HG02759 (cell line): ENCODE measurements around the gene TMEM169.
"Not testable (repeated sequence)": the region's sequence is repeated elsewhere in the genome, so short reads cannot be mapped to it uniquely, and the experiment has no call there.

ENCODE experiments used
- ATAC-seq: cut with Tn5 transposase; IDR thresholded peaks from one replicate; pipeline ENCODE4 v1.9.1; 2021; ENCODE audit warnings: mild to moderate bottlenecking, moderate library complexity; ENCODE audit not compliant: unreplicated experiment

TMEM169 gene

DNA sequence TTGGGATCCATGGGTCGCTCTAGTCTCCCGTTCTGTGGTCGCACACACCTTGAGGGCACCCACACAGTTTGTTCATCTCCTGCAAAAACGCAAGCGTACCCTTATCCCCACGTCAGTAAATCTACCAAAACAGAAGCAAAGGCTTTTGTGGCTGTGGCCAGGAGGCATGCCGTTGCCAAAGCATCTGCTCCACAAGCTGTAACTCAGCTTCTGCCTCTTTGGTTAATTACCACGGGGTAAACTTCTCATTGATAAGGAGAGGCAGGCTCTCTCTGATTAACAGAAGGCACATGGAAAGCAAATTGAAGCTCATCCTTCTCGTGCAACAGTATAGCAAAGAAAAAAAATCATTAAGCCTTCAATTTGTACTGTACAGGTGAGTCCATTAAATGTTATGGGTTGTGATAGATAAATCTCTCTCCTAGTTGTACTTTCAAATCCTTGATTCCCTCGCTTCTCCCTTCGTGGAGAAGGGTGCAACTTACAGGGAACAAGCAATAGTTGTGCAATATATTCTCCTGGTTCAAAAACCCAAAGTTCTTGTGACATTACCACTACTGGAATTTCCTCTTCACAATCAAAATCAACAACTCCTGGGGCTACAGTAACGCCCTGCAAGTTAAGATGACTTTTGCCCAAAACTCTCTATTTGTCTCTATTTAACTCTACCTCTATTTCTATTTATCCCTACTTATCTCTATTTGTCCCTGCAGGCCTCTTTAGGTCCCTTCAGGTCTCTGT, 10.4 kb upstream of the TMEM169 start:
- ATAC-seq = no peak

DNA sequence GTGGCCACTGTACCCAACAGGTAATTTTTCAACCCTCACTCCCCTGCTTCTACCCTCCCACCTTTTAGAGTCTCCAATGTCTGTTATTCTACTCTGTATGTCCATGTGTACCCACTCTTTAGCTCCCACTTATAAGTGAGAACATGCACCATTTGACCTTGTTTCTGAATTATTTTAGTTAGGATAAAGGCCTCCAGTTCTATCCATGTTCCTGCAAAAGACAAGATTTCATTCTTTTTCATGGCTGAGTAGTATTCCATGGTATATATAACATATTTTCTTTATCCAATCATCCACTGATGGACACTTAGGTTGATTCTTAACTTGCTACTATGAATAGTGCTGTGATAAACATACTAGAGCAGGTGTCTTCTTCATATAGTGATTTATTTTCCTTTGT, 9.2 kb upstream of the TMEM169 start:
- ATAC-seq = no peak

DNA sequence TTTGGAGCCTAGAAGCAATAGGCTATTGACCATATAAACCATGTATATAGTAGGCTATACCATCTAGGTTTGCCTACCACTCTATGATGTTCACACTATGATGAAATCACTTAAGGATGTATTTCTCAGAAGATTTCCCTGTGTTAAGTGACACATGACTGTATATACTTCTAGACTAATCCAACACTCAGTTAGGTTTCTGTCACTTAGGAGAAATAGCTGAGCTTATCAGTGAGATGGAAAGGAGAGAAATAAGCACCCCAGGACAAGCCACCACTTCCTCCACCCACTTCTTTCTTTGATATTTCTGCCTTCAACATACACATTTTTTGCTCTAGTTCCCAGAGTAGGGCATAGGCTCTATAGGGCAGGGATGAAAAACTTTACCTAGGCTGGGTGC, 7.9 kb upstream of the TMEM169 start:
- ATAC-seq = no peak

DNA sequence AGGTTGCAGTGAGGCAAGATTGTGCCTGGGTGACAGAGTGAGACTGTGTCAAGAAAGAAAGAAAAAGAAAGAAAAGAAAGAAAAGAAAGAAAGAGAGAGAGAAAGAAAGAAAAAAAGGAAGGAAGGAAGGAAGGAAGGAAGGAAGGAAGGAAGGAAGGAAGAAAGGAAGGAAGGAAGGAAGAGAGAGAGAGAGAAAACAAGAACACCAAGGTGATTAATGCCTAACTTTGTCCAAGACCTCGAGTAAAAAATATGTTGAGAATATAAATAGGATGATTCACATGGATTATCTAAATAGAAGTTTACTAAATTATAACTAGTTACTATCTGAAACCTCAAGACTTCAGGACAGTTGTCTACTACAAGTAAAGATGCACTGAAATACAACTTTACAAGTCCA, 7.3 kb upstream of the TMEM169 start:
- ATAC-seq = no peak

DNA sequence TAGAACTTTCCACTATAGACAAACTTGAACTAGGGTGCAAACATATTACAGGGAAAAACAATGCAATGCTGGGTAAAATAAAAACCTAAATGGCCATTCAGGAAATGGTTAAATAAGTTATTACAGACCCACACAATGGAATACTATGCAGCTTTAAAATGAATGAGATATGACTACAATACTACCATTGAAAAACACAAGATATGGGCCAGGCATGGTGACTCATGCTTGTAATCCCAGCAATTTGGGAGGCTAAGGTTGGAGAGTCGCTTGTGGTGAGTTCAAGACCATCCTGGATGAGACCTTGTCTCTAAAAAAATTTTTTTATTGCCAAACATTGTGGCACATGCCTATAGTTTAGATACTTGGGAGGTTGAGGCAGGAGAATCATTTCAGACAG, 6.9 kb upstream of the TMEM169 start:
- ATAC-seq = no peak

DNA sequence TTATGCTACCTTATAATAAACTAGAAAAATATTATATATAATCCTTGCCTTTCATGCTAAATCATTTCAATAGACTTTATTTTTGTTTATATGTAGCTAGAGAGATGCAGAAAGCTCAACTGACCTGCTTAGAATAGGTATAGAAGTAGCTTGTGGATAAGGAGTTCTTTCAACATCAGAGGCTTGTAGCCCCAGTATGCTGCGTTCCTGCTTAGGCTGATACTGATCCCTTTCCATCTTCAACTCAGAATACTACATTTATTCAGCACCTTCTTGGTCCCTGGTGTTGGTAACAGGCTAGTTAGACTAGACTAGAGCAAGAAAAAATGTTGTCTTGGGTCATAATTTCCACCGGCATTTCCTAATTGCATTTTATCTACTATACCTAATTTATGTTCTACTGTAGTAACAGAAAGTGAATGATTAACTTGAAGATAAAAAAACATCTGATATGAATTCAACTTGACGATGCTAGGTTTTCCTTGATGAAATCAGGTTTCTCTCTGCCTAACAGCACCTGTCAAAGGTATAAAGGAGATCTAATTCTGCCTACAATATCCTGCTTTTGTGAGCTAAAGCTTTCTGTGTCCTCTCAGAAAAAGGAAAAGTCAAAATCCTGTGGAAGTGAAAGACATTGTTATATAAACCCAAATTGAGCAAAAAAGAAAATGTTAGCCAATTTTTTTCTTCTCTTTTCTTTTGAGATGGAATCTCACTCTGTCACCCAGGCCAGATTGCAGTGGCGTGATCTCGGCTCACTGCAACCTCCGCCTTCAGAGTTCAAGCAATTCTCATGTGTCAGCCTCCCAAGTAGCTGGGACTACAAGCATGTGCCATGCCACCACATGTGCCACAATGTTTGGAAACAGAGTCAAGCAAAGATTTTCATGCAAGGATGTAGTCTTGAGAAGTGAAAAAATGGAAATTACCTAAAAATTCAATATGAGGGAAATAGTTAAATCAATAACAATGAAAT, 5.9 kb upstream of the TMEM169 start:
- no peak for ATAC-seq

DNA sequence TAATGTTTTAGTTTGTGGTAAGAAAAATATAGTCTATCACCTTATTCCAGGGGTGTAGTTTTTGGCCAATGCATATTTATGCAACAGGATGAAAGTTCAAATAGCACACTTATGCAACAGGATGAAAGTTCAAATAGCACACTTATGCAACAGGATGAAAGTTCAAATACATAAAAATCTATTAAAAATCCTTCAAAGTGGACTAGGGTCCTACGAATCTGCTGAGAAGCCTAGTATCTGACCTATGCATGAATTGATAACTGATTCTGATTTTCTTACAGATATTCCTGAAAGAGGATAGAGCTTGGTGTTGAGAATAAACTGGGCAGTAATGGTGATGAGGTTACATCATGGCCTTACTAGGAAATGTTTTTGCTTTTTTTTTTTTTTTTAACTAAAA, 2.9 kb upstream of the TMEM169 start:
- ATAC-seq = no peak

DNA sequence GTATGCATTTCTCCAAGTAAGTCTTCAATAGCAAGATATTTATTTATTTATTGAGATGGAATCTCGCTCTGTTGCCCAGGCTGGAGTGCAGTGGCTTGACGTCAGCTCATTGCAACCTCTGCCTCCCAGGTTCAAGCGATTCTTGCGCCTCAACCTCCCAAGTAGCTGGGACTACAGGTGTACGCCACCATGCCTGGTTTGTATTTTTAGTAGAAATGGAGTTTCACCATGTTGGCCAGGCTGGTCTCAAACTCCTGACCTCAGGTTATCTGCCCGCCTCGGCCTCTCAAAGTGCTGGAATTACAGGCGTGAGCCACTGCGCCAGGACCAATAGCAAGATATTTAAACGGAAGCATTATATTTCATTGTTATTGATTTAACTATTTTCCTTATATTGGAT, 1.7 kb upstream of the TMEM169 start:
- not testable (repeated sequence) for ATAC-seq

DNA sequence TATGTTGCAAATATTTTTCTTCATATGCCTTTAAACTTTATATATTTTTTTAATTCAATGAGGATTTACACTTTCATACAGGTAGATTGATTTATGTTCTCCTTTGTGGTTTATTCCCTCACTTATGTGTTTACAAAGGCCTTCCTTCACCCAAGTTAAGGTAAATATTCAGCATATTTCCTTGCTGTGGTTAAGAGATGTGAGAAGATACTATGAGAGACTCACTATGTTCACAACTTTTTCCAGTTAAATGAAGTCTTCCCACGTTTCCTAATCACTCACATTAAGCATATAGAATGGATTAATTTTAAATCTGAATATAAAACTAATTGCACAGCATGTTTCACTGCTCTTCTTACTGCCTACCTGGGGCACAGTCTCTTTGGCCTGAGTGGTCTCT, 707 bp upstream of the TMEM169 start:
- no peak for ATAC-seq

DNA sequence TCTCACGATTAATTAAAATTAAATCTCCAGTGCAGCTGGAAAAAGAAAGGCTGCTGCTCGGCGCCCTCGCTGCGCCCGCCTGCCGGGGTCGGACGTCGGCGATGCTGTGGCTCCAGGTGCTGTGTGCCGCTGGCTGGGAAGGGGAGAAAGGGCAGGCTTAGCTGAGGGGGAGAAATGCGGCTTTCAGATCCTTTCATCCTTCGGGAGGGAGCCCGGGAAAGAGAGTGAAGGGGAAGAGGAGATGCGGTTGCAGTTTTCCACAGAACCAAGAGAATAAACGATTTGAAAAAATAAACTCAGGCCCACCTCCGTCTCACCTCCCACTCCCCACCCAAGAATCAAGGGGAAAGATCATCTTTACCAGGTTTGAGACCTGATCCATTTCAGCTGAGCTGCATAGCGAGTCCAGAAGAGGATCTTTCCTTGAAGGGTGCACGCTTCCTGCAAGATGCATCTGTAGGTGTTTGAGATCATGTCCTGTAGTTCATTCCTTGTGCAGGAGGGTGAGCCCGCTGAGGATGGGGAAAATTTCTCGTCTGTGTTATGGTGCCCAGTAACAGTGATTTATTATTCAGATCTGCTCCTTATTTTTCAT, 495 bp downstream of the TMEM169 start:
- peak; percentile 23 for ATAC-seq

DNA sequence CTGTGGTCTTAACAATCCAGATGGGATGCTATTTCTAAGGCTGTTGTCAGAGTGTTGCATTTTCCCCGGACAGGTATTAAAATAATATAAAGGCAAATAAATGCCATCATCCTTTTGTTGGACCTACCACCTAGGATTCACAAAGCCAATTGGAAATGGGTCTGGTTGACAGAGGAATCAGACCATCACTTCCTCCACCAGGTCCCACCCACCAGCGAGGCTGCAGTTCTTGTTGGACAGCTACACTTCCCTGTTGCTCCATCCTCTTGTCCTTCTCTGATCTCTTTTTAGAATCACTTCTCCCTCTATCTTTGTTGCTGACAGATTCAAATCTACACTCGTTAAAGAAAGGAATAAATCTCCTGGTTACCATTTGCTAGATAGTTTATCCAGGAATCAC, 1.1 kb downstream of the TMEM169 start:
- no peak for ATAC-seq

DNA sequence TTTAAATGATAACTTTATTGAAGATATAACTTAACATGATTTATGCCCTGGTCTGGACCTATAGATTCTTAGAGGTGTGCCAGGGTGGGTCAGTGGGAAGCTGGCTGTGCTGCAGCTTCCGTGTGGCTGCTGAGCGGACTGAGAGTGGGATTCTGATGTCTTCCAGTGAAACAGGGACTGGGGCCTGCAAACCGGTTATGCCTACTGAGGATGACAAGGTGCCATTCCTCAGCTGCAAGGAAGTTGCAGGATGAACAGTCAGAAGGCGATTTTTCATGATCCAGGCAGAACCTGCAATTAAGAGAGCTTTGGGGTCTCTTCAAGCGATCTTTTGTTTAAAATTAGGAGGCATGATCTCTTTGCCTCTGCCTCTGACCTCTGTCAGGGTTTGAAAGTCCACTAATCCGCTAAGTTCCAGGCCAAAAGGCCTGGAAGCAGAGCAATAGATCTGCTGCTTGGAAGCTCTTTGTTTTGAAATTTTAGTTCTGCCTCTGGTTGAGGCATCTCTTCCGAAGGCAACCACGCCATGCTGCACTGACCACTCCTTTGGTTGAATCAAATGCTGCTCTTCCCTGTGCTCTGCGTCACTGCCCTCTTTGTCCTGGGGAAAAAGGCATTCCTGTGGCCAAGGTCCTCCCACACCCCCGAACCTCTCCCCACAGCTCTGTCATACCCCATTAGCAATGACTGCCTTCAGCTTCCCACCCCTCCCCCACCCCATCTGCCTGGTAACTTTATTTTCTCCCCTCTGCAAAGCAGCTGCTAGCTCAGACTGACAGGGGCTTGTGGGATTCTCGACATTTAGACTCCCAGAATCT, 2.0 kb downstream of the TMEM169 start:
- ATAC-seq = no peak

DNA sequence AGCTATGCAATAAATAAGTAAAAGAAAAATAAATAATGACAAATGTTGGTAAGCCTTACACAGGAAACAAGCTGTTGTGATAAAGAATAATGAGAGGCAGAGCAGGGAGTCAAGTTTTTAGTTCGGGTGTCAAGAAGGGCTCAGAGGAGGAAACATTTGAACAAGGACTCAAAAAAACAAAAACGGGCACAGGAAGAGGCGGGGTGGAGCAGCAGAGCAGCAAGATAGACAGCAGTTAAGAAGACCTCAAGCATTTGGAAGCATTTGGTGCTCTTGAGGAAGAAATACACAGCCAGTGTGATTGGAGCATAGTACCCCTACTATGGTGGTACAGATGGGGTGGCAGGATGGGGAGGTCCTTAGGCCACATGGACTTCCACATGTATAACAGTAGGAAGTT, 2.8 kb downstream of the TMEM169 start:
- no peak for ATAC-seq

DNA sequence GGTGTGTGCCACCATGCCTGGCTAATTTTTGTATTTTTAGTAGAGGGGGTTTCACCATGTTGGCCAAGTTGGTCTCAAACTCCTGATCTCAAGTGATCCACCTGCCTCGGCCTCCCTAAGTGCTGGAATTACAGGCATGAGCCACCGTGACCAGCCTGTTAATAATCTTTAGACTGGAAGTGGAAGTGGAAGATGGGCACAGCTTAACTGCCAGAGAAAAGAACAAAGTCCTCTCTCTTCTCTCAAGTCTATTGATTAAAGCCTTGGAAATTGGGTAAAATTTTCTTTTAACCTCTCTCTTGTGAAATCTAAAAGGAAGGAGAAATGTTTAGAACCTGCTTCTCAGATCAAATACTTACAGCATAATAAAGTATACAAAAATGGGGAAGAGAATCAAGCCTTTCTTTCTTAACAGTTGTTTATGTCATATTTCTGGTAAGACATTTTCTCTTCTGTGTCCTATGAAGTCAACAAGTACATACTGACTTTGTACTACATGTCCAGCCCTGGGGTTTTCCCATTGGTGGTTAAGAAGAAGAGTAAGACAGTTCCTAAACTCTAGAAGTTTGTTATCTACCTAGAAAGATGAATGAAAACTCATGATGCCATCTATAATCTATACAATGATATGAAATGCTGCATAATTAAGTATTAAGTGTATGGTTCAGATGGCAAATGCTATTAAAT, 4.6 kb downstream of the TMEM169 start:
- no peak for ATAC-seq

DNA sequence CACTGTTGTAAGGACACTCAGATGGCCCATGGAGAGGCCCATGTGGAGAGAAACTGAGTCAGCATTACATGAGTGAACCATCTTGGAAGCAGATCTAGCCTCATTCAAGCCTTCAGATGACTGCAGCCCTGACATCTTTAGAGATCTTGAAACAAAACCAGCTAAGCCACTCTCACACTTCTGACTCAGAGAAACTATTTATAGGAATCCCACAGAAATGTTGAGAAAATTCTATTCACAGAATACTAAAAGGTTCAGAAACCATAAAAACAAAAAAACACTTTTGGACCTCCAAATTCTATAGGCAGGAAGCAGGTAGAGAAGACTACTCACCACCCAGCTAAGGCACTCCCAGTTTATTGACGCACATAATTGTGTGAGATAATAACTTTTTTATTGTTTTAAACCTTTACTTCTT, 8.7 kb downstream of the TMEM169 start:
- ATAC-seq = peak; percentile 54

DNA sequence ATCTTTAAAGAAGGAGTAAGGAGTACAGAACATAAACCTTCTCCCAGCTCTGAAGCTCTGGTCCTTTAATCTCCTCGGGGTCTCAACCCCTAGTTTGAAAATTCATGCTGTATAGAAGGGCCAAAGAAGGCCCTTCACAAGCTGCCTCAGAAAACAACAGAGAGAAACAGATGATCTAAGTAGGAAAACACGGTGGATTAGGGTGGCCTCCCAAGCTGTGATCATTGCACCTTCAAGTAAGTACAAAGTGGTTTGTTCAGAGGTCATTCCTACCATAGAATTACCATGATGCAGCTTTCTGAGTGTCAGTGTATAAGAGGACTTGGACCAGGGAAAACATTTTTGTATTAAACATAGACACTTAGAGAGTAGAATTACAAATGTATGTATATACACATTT, 10.9 kb downstream of the TMEM169 start:
- ATAC-seq = no peak

DNA sequence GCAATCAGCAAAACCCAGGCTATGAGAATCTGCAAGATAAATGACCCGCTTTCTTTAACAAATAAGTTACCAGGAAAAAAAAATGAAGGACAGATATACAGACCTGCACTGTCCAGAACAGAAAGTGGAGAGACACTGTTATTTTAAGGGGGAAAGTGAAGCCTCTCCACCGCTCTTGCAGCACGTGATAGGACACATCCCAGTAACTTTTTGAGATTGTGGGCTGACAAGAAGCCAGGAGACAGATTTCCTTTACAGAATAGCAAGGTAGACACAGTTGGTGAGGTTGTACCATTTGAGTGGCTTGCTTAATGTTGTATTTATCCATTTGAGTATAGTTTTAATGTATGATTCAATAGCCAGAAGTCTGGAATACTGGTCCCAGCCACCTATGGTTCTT, 13.0 kb downstream of the TMEM169 start:
- no peak for ATAC-seq

DNA sequence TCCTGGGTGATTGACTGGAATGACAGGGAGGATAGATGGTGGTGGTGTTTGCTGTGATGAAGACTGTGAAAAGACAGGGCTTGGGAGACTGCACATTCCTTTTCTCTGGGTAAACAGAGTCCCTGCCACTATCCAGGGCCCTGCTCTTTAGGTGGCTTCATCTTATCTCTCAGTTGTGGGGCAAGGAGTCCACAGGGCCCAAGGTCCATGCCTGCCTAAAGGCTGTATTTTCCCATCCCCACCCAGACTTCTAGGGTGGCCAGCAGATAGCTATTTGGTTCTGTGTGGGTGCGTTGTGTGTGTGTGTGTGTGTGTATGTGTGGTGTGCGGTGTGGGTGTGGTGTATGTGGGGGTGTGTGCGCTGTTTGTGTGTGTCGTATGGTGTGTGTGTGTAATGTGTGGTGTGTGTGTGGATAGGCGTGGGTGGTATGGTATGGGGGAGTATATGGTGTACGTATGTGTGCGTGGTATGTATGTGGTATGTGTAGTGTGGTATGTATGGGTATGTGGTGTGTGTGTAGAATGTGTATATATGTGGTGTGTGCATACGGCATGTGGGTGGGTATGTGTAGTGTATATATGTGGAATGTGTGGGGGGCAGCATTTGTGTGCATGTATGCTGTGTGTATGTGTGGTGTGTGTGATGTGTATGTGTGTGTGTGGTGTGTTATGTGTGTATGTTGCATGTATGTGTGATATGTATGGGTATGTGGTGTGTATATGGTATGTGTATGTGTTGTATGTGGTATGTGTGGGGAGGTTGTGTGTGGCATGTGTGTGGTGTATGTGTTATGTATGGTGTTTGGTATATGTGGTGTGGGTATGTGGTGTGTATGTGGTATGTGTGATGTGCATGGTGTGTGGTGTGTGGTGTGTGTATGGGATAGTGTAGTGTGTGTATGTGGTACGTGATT, 17.0 kb downstream of the TMEM169 start:
- no peak for ATAC-seq

DNA sequence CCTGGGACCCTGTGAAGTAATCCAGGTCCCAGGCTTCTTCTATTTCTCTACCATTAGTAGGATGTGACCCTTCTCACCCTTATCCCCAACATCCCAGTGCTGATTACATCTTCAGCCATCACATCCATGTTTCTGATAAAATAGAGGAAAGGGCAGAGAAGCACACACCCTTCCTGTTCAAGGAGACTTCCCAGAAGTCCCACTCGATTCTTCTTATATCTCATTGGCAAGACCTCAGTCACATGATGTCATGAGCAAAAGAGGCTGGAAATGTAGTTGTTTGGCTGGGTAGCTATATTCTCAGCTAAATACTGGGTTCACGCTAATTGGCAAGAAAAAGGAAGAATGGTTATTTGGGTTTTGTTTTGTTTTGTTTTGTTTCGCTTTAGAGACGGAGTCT, 19.4 kb downstream of the TMEM169 start:
- no peak for ATAC-seq
